ENCODE data around the gene MAPK11.
A peak's percentile ranks its signal among the peaks of the same experiment; 100 is the strongest.

Gene MAPK11

GRCh38 chr22:50246242-50247175, 23.7 kb downstream of the MAPK11 start:
- no peak for DNase-seq

DNA sequence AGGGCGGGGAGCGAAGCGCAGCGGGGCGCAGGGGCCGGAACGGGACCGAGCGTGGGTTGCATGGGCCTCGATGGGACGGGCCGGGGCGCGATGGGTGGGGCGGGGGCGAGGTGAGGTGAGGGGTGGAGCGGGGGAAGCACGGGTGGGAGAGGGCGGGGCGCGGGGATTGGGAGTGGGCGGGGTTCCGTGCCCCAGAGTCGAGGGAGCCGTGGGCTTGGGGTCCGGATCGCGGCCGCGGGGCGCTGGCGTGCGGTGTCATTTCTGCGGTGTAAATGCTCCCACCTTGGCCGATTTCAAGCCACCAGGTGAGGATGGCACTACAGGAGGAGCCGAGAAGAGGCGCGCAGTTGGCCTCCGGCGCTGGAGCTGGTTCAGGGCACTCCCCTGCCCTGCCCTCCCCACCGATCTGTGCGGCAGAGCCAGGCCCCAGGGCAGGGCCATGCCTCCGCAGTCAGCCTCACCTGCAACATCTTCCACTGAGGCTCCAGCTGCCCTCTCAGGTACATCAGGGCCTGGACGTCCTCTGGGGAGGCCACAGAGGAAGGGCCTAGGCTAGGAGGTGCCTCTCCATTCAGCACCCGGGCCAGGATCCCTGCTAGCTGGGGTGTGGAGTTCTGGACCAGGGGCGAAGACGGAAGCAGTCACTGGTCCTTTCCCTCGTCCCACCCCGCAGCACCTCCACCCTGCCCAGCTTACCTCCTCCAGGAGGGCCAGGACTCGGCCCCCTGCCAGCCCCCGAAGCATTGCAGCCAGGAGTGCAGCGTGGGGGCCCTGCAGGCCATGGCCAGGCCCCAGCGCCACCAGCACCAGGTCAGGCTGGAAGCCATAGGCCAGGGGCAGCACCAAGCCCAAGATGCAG, 24.7 kb downstream of the MAPK11 start:
- DNase-seq = no peak

GRCh38 chr22:50244420-50245213, 25.6 kb downstream of the MAPK11 start, which contains the start of gene TUBGCP6:
Gene TUBGCP6 (minus strand): TSS chr22:50245023. CDS start chr22:50244459, 564 bp downstream.
- peak; percentile 95 for DNase-seq

DNA sequence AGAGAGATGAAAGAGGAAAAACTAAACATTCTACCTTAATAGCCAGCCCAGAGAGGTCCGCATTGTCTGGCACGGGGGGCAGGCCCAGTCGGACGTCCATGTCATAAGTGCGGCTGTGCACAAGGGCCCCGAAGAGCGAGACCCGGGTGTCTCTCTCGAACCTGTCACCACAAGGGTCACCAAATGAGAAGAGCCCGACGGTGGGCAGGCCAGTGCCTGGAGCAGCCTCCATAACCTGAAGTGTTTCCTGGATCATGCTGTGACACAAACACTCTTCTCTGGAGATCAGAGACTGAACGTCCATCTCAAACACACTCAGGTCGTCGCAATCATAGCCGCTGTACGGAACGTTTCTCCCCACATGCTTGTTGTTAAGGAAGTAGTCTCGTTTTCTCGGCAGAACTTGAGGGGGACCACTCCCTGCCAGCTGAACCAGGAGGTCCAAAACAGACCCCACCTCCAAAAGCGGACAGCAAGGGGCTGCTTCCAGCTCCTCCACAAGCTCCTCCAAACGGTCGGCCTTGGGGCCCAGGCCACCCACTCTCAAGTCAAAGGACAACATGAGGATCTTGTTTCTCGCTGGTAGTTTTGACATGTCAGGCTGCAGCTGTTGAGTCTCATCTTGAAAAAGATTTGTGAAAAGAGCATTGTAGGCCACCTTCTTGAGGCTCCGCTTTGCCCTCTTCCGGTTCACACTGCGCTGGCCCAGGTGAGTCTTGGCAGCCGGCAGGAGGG, 26.3 kb downstream of the MAPK11 start:
- no peak for DNase-seq

GRCh38 chr22:50242406-50242949, 27.7 kb downstream of the MAPK11 start:
- no peak for DNase-seq

DNA sequence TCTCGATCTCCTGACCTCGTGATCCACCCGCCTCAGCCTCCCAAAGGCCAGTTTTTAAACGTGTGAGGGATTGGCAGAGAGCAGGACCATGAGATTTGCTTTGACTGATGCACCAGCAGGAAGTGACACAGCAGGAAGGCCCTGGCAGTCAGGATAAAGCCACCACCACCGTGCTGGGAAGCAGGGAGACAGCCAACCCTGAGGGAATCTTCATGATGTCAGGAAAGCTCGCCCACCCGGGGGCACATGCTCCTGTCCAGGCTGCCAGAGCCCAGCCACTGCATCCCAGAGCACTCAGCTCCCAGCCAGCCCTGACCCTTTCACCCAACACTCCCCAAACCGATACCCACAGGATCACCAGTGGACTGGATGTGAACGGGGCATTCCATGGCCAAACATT, 31.4 kb downstream of the MAPK11 start:
- DNase-seq = no peak

- no peak for DNase-seq
Observed at GRCh38 chr22:50236731-50237409, 33.3 kb downstream of the MAPK11 start.

GRCh38 chr22:50233223-50233622, 37.0 kb downstream of the MAPK11 start:
- DNase-seq = no peak

GRCh38 chr22:50232481-50233151, 37.6 kb downstream of the MAPK11 start:
- DNase-seq = no peak

DNA sequence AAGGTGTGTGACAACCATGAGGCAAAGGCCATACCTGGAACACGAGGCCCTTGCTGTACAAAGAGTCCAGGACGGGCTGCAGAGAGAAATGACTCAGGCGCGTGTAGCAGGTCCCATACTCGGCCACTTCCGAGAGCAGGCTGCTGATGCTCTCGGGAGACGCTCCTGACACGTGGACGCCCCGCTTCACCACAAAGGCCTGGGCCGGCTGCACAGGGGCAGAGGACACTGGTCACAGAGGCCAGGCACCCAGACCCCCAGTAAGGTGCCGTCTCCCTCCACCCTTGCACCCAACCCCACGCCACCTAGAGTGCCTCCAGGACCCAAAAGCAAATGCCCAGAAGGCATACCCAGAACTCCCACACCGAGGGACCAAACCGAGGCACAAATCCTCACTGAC, 40.8 kb downstream of the MAPK11 start:
- DNase-seq = no peak

DNA sequence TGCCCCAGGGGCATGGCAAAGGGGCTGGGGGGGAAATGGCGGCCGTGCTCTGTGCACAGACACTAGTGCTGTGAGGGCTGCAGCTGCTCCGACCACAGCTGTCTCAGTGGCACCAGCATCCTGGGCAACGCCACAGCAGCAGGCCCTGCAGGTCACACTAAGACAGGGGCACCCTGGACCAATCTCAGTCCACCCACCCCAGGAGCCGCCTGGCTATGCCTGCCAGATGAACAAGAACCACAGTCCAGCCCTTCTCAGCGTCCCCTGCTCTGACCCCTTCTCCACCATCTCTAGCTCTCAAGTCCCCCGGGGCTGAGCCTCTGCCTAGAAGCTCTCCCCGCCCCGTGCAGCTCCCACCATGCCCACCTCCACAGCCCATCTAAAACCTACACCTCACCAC, 41.8 kb downstream of the MAPK11 start:
- DNase-seq = no peak

- DNase-seq = no peak
Observed at GRCh38 chr22:50227579-50228215, 42.5 kb downstream of the MAPK11 start.

DNA sequence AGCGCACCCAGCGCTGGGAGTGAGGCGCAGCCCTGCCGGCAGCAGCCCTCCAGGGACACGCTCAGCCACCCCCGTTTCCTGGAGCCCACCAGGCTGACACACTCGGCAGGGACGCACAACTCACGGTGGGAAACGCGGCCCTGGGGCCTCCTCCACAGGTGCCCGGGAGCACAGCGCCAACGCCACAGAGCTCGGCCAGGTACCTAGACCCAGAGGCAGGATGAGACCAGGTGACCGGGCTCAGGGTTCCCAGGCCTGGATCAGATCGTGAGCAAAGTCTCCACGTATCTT, 43.4 kb downstream of the MAPK11 start:
- DNase-seq = no peak

GRCh38 chr22:50226063-50226874, 43.9 kb downstream of the MAPK11 start:
- no peak for DNase-seq

DNA sequence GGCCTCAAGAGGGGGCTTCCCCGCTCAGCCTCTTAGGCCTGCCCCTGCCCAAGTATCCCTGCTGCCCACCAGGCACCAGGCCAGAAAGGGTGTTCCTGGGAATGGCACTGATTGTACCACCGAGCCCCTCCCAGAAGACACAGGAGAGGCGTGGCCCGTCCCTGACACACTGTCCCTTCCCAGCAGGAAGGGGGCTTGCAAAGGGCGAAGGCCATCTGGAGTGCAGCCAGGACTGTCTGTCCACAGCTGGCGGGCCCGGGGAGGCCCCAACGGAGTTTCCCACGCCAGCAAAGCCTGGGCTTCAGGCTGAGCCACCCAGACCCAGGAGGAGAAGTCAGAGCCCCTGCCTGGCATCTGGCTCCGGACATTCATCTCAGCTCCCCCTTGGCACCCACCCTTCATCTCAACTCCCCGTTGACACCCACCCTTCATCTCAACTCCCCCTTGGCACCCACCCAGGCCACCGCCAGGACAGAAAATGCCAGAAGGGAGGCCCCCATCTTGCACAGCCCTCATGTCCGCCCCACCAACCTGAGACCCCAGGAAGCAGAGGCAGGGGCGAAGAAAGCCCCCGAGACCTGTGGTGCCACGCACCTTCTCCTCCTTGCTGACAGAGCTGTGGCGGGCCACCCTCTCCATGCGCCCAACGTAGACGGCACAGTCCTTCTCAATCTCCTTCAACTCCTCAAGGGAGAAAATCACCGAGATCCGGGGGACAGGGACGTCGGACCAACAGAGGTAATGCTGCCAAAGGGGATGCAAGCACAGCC, 44.8 kb downstream of the MAPK11 start:
- no peak for DNase-seq

DNA sequence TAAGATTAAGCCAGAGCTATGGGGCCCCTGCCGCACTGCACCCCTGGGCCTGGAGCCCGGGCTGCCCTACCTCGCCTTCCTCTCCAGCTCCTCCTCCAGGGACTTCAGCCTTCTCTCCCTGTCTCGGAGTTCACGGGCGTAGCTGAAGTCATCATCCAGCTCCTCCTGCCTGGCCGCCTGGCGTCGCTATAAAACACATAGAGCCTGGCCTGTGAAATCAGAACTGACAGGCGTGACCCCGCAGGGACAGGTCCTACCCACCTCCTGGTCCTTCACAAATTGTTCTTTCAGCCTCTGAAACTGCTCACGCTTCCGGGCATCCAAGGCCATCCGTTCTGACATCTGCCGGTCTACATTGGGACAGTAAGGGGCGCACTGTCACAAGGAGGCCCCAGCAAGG, 46.1 kb downstream of the MAPK11 start:
- DNase-seq = no peak

DNA sequence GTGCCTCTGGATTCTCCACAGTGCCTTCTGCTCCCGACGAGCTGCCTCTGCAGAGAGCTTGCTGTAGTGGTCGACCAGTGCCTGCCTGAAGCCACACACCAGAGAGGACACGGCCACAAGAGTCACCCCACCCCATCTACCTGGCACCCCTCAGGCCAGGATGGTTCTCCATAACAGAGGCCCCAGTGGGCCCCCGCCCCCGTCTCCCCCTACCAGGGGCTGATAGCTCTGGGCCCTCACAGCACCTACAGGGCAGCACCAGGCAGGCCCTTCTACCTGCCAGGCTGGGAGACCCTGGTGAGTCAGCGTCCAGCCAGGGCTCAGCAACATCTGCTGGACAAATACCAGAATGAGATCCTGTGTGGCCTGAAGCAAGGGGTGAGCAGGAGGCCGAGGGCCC, 47.7 kb downstream of the MAPK11 start:
- DNase-seq = no peak

- no peak for DNase-seq
Observed at GRCh38 chr22:50221410-50222300, 48.5 kb downstream of the MAPK11 start.
